CD4-positive, alpha-beta T cell (primary cell): ENCODE data around the gene OR2Y1. TPM values are rescaled to one million over a fixed set of nuclear protein-coding genes. Genes with fewer than 3 reads are reported as not detected.
"Not testable (repeated sequence)": the region's sequence is repeated elsewhere in the genome, so short reads cannot be mapped to it uniquely, and the experiment has no call there.

Experiments
- ATAC-seq: fragments of 200-7000 bp; cut with Tn5 transposase; one replicate; pipeline ENCODE4 v1.10.0; 2022; ENCODE audit warnings: mild to moderate bottlenecking; ENCODE audit not compliant: poor library complexity
- CTCF ChIA-PET: fragments of 350-600 bp; sonication (Branson Sonifier 250); formaldehyde crosslinking; loops from one replicate; lab custom pipeline; 2021; ENCODE audit warnings: antibody characterized with exemption, inconsistent platforms; lab: Charles Lee
- POLR2A ChIA-PET: fragments of 350-600 bp; sonication (Branson Sonifier 250); formaldehyde crosslinking; loops from one replicate; lab custom pipeline; 2021; ENCODE audit warnings: antibody characterized with exemption, inconsistent platforms; lab: Charles Lee
- DNase-seq, 14 experiments: peaks; one replicate each; pipeline ENCODE4 v3.0.0-alpha.2; 2013 to 2020; ENCODE audit warnings: mixed read lengths in 2 of 14
- H3K27ac ChIP-seq, 2 donors: one replicate each; pipeline versions ENCODE4 v1.5.1 to v1.7.0; 2013; ENCODE audit warnings: low read length in 2 of 2, low read depth in 1 of 2, mild to moderate bottlenecking in 1 of 2
- H3K27me3 ChIP-seq, 2 experiments: 1 replicate in 1 of 2; 2 replicates in 1 of 2; pipeline versions ENCODE4 v1.6.1 to v1.7.0; 2013; ENCODE audit warnings: low read length in 2 of 2, control low read depth in 1 of 2, mild to moderate bottlenecking in 1 of 2, moderate library complexity in 1 of 2; ENCODE audit not compliant: insufficient read depth in 2 of 2, control insufficient read depth in 1 of 2
- H3K36me3 ChIP-seq: one replicate; pipeline ENCODE4 v1.6.1; 2013; ENCODE audit warnings: low read length, control low read depth; ENCODE audit not compliant: insufficient read depth
- H3K4me1 ChIP-seq: one replicate; pipeline ENCODE4 v1.6.1; 2013; ENCODE audit warnings: low read length, control low read depth; ENCODE audit not compliant: insufficient read depth
- H3K4me3 ChIP-seq: one replicate; pipeline ENCODE4 v1.5.1; 2013; ENCODE audit warnings: mild to moderate bottlenecking, low read length, moderate library complexity
- H3K9me3 ChIP-seq, 2 experiments: 1 replicate in 1 of 2; 2 replicates in 1 of 2; pipeline versions ENCODE4 v1.6.1 to v1.7.0; 2013; ENCODE audit warnings: low read length in 2 of 2, mild to moderate bottlenecking in 2 of 2, control low read depth in 1 of 2, moderate library complexity in 1 of 2; ENCODE audit not compliant: control insufficient read depth in 1 of 2, insufficient read depth in 1 of 2
- H3K27ac Mint-ChIP-seq: one replicate; pipeline ENCODE4 v1.8.0; 2020; ENCODE audit warnings: mixed read lengths
- H3K27me3 Mint-ChIP-seq: one replicate; pipeline ENCODE4 v1.8.0; 2021; ENCODE audit warnings: mixed read lengths
- H3K36me3 Mint-ChIP-seq: one replicate; pipeline ENCODE4 v1.8.0; 2021; ENCODE audit warnings: low read depth, mixed read lengths
- H3K4me1 Mint-ChIP-seq: one replicate; pipeline ENCODE4 v1.8.0; 2021; ENCODE audit warnings: low read depth, mixed read lengths
- H3K4me3 Mint-ChIP-seq: one replicate; pipeline ENCODE4 v1.8.0; 2020; ENCODE audit warnings: mild to moderate bottlenecking, mixed read lengths
- H3K9me3 Mint-ChIP-seq: one replicate; pipeline ENCODE4 v1.8.0; 2020; ENCODE audit warnings: mixed read lengths
- intact Hi-C, 2 experiments: fragments of 100-400 bp; cut with DNase I in 1 of 2; cut with micrococcal nuclease in 1 of 2; formaldehyde crosslinking; loops; one replicate each; pipeline versions ENCODE4 v1.15.1 to v1.9.0; 2023 to 2025; cut with DNase I, micrococcal nuclease
- total RNA-seq, 174 experiments: library from RNA in 2 of 174; stranded (reverse) in 2 of 174; gene quantifications; one replicate each; pipeline ENCODE4 v1.2.3 and lab custom pipeline; 2021 to 2026
- TF ChIP-seq, protein P1 (sequence below): fragments of 200-600 bp; IDR thresholded peaks from one replicate; pipeline ENCODE4 v1.8.0; 2022; ENCODE audit warnings: antibody characterized with exemption, mild to moderate bottlenecking

OR2Y1 gene
- total RNA-seq, 2 experiments from 2014 or later, result not detected

DNA sequence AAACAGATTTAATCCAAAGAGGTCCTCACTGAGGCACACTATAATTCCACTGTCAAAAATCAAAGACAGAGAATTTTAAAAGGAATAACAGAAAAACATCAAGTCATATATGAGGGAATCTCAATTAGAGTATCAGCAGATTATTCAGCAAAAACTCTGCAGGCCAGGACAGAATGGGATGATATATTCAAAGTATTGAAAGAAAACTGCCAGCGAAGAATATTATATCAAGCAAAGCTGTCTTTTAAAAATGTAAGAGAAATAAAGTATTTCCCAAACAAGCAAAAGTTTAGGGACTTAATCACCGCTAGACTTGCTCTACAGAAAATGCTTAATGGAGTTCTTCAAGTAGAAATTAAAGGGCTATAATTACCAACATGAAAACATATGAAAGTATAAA lies 15.7 kb upstream of the OR2Y1 start:
- no peak for ATAC-seq
- Histone ChIP-seq H3K9me3 (peaks cover 20 to 24% of the 10 kb centered on the region in 2 experiments), H3K27me3 (peaks cover 4 to 9% of the 10 kb centered on the region in 2 experiments), H3K4me3 (no peak overlapping the region), H3K36me3 (no peaks in the 10 kb centered on the region), H3K4me1 (no peaks in the 10 kb centered on the region), H3K27ac (no peak overlapping the region)
- ChIA-PET CTCF (no interaction called here), POLR2A (no interaction called here)
- no peak for DNase-seq
- H3K36me3 Mint-ChIP-seq, result no peaks in the 10 kb centered on the region
- H3K27ac Mint-ChIP-seq, result no peak overlapping the region
- peaks cover 13% of the 10 kb centered on the region for H3K27me3 Mint-ChIP-seq
- H3K9me3 Mint-ChIP-seq, result peaks cover 10% of the 10 kb centered on the region
- intact Hi-C loops, result no loop called here
- no peaks in the 10 kb centered on the region for H3K4me1 Mint-ChIP-seq
- TF ChIP-seq, protein P1, sequence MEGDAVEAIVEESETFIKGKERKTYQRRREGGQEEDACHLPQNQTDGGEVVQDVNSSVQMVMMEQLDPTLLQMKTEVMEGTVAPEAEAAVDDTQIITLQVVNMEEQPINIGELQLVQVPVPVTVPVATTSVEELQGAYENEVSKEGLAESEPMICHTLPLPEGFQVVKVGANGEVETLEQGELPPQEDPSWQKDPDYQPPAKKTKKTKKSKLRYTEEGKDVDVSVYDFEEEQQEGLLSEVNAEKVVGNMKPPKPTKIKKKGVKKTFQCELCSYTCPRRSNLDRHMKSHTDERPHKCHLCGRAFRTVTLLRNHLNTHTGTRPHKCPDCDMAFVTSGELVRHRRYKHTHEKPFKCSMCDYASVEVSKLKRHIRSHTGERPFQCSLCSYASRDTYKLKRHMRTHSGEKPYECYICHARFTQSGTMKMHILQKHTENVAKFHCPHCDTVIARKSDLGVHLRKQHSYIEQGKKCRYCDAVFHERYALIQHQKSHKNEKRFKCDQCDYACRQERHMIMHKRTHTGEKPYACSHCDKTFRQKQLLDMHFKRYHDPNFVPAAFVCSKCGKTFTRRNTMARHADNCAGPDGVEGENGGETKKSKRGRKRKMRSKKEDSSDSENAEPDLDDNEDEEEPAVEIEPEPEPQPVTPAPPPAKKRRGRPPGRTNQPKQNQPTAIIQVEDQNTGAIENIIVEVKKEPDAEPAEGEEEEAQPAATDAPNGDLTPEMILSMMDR, result no peak
- H3K4me3 Mint-ChIP-seq, result no peak overlapping the region

DNA sequence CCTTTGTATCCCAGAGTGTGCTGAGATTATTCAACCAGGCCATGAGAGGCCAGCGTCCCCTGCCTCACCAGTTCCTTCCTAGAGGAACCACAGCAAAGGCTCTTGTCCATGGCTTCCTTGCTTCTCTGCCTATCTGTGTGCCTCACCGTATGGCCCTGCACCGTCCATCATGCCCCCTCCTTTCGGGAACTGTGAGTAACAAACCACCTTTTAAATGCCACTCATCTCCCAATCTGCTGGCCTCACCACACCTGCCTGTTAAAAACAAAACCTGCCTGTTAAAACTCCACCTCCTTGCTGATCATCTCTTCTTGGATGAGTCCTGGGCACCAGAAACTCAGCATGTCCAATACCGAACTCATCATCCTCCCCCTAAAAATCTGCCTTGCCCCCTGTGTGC lies 4.4 kb upstream of the OR2Y1 start:
- intact Hi-C loops, result no loop called here
- no peaks in the 10 kb centered on the region for H3K36me3 Mint-ChIP-seq
- H3K9me3 ChIP-seq, result no peaks in the 10 kb centered on the region
- ChIA-PET CTCF (no interaction called here), POLR2A (no interaction called here)
- ATAC-seq (no peak), DNase-seq (no peak)
- peaks cover 9 to 15% of the 10 kb centered on the region in 2 experiments for H3K27me3 ChIP-seq
- no peak overlapping the region for H3K27ac ChIP-seq
- no peak overlapping the region for H3K27ac Mint-ChIP-seq
- H3K36me3 ChIP-seq, result no peaks in the 10 kb centered on the region
- H3K4me1 Mint-ChIP-seq, result no peaks in the 10 kb centered on the region
- TF ChIP-seq, protein P1, result no peak
- no peak overlapping the region for H3K4me3 Mint-ChIP-seq
- no peak overlapping the region for H3K4me3 ChIP-seq
- H3K27me3 Mint-ChIP-seq, result peaks cover 19% of the 10 kb centered on the region
- H3K4me1 ChIP-seq, result no peaks in the 10 kb centered on the region
- H3K9me3 Mint-ChIP-seq, result no peaks in the 10 kb centered on the region

- CTCF ChIA-PET, result no interaction called here
- no peaks in the 10 kb centered on the region for H3K36me3 Mint-ChIP-seq
- TF ChIP-seq, protein P1, result no peak
- Histone ChIP-seq H3K4me1 (no peaks in the 10 kb centered on the region), H3K9me3 (no peaks in the 10 kb centered on the region), H3K27me3 (peaks cover 14 to 21% of the 10 kb centered on the region in 2 experiments), H3K4me3 (no peak overlapping the region), H3K36me3 (no peaks in the 10 kb centered on the region), H3K27ac (no peak overlapping the region)
- DNase-seq (no peak), ATAC-seq (no peak)
- no peaks in the 10 kb centered on the region for H3K9me3 Mint-ChIP-seq
- peaks cover 32% of the 10 kb centered on the region for H3K27me3 Mint-ChIP-seq
- intact Hi-C loops, result no loop called here
- H3K4me3 Mint-ChIP-seq, result no peak overlapping the region
- POLR2A ChIA-PET, result no interaction called here
- H3K4me1 Mint-ChIP-seq, result no peaks in the 10 kb centered on the region
- H3K27ac Mint-ChIP-seq, result no peak overlapping the region
Observed at GRCh38 chr5:180742727-180743126, 2.9 kb upstream of the OR2Y1 start.

DNA sequence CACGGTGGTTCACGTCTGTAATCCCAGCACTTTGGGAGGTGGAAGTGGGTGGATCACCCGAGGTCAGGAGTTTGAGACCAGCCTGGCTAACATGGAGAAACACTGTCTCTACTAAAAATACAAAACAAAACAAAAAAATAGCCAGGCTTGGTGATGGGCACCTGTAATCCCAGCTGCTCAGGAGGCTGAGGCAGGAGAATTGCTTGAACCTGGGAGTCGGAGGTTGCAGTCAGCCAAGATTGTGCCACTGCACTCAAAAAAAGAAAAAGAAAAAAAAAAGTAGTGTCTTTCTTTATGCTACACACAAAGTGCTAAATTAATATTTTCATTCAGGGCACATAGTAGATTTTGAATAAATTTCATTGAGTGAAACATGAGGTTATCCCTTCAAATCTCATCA lies 1.1 kb upstream of the OR2Y1 start:
- CTCF ChIA-PET, result not testable (repeated sequence)

More for the DNA sequence above, 1.1 kb upstream of the OR2Y1 start:
- H3K36me3 Mint-ChIP-seq, intact Hi-C loops, H3K27ac ChIP-seq, DNase-seq, POLR2A ChIA-PET, ATAC-seq, H3K4me3 ChIP-seq, H3K27ac Mint-ChIP-seq, H3K9me3 ChIP-seq, H3K9me3 Mint-ChIP-seq, H3K4me1 Mint-ChIP-seq, H3K4me1 ChIP-seq, H3K36me3 ChIP-seq, H3K4me3 Mint-ChIP-seq: not testable (repeated sequence)
- H3K27me3 ChIP-seq, result peaks cover 14 to 20% of the 10 kb centered on the region in 2 experiments
- peaks cover 44% of the 10 kb centered on the region for H3K27me3 Mint-ChIP-seq
